ENCODE measurements around the gene MYL5. TPM values are rescaled to one million over a fixed set of nuclear protein-coding genes. Genes with fewer than 3 reads are reported as not detected.
A peak's percentile ranks its signal among the peaks of the same experiment; 100 is the strongest.

MYL5 gene
- polyA plus RNA-seq, 1 experiment: 24.4 TPM

DNA sequence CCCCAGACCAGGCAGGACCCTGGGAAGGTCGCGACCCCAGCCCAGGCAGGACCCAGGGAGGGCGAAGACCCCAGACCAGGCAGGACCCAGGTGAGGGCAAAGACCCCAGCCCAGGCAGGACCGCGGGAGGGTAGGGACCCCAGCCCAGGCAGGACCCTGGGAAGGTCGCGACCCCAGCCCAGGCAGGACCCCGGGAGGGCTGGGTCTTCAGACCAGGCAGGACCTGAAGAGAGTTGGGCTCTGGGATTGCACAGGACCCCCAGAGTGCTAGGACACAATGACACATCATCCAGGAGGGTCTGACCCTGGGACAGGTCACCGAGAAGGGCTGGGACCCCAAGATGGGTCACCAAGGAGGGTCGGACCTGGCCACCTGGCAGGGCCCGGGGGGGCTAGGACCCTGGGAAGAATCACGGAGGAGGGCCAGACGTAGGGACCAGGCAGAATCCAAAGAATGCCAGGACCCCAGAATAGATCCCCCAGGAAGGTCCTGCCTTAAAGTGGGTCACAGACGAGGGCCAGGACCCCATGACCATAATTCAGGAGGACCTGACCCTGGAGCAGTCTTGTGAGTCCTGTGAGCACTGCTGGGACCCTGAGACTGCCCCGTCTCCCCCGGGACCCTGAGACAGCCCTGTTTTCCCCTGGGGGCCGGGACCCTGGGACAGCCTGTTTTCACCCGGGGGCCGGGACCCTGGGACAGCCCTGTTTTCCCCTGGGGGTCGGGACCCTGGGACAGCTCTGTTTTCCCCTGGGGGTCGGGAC is 32.7 kb downstream of the MYL5 start:
- H3K36me3 ChIP-seq (ENCODE audit: control insufficient read depth, insufficient read depth, low read length): peaks cover 5% of the 10 kb centered on the region; the same call in 1 of the 2 replicates

DNA sequence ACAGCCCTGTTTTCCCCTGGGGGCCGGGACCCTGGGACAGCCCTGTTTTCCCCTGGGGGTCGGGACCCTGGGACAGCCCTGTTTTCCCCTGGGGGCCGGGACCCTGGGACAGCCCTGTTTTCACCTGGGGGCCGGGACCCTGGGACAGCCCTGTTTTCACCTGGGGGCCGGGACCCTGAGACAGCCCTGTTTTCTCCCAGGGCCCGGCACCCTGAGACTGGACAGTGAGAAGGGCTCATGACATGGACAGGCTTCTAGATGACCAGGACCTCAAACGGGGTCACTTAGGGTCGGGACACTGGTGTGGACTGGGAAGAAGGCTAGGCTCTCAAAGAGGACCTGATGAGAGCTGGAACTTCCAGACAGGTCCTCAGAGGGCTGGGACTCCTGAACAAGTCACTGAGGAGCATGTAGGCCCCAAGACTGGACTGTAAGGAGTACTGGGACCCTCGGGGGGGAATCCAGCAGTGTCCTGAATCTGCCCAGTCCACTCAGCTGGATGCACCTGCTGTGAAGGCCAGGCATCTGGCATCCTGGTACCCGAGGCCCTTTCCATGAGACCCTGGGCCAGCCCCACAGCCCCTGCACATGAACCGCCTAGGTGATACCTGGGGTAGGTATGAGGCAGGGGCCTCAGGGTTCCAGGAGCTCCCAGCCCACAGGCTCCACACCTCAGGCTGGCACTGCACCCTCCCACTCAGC is 33.7 kb downstream of the MYL5 start:
- TF ChIP-seq, protein P1, sequence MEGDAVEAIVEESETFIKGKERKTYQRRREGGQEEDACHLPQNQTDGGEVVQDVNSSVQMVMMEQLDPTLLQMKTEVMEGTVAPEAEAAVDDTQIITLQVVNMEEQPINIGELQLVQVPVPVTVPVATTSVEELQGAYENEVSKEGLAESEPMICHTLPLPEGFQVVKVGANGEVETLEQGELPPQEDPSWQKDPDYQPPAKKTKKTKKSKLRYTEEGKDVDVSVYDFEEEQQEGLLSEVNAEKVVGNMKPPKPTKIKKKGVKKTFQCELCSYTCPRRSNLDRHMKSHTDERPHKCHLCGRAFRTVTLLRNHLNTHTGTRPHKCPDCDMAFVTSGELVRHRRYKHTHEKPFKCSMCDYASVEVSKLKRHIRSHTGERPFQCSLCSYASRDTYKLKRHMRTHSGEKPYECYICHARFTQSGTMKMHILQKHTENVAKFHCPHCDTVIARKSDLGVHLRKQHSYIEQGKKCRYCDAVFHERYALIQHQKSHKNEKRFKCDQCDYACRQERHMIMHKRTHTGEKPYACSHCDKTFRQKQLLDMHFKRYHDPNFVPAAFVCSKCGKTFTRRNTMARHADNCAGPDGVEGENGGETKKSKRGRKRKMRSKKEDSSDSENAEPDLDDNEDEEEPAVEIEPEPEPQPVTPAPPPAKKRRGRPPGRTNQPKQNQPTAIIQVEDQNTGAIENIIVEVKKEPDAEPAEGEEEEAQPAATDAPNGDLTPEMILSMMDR (IDR thresholded peaks at IDR 0.05; ENCODE audit: insufficient read depth, low read depth, low read length): no peak
- Histone ChIP-seq H3K27me3 (ENCODE audit: control insufficient read depth, insufficient read depth, low read length) (peaks cover under 1% of the 10 kb centered on the region; the same call in 1 of the 2 replicates), H3K4me3 (ENCODE audit: low read depth, low read length) (no peak overlapping the region), H3K36me3 (ENCODE audit: control insufficient read depth, insufficient read depth, low read length) (peaks cover 5% of the 10 kb centered on the region; the same call in 1 of the 2 replicates)
- ChIA-PET POLR2A (no interaction called here), CTCF (no interaction called here)
- DNase-seq (ENCODE audit: low read depth): no peak

More for the DNA sequence above, 32.7 kb downstream of the MYL5 start:
- no peak for DNase-seq (ENCODE audit: low read depth)
- Histone ChIP-seq H3K27me3 (ENCODE audit: control insufficient read depth, insufficient read depth, low read length) (peaks cover 3% of the 10 kb centered on the region), H3K4me3 (ENCODE audit: low read depth, low read length) (peak overlapping the region; percentile 96)
- CTCF ChIA-PET: no interaction called here
- TF ChIP-seq, protein P1 (IDR thresholded peaks at IDR 0.05; ENCODE audit: insufficient read depth, low read depth, low read length): no peak
- POLR2A ChIA-PET: no interaction called here

DNA sequence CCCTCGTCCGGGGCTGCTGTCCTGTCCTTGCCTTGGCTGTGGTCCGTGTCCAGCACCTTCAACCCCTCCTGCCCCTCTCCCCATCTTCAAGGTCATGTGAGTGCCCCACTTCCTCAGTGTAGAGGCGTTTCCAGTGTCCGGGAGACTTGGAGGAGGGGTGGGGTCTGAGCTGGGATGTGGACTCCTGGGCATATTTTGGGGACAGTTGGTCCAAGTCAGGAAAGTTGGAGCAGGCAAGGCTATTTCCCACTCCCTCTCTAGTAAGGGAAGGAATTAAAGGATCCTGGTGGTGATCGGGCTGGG is 34.2 kb downstream of the MYL5 start:
- Histone ChIP-seq H3K36me3 (ENCODE audit: control insufficient read depth, insufficient read depth, low read length) (peaks cover 5% of the 10 kb centered on the region; the same call in 1 of the 2 replicates), H3K4me3 (ENCODE audit: low read depth, low read length) (no peak overlapping the region), H3K27me3 (ENCODE audit: control insufficient read depth, insufficient read depth, low read length) (no peaks in the 10 kb centered on the region)
- DNase-seq (ENCODE audit: low read depth): no peak
- ChIA-PET CTCF (interaction anchor here (1.7 kb wide), 1 partner anchor 33 kb away, joined by 4 read pairs; no protein-coding TSS in a partner anchor), POLR2A (no interaction called here)
- TF ChIP-seq, protein P1 (IDR thresholded peaks at IDR 0.05; ENCODE audit: insufficient read depth, low read depth, low read length): no peak

DNA sequence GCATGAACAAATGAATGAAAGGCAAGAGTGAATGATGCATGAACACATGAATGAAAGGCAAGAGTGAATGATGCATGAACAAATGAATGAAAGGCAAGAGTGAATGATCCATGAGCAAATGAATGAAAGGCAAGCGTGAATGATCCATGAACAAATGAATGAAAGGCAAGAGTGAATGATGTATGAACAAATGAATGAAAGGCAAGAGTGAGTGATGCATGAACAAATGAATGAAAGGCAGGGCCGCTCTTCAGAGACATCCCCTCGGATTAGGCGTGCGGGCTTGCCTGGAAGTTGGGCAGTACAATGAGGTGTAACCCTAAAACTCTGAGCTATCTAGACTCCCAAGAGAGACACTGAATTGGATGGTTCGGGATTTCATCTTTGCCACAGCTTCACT is 35.0 kb downstream of the MYL5 start:
- CTCF ChIA-PET: interaction anchor here (1.7 kb wide), 1 partner anchor 33 kb away, joined by 4 read pairs; no protein-coding TSS in a partner anchor
- POLR2A ChIA-PET: no interaction called here
- no peak for DNase-seq (ENCODE audit: low read depth)
- Histone ChIP-seq H3K36me3 (ENCODE audit: control insufficient read depth, insufficient read depth, low read length) (peaks cover 6% of the 10 kb centered on the region; the same call in 1 of the 2 replicates), H3K4me3 (ENCODE audit: low read depth, low read length) (no peak overlapping the region), H3K27me3 (ENCODE audit: control insufficient read depth, insufficient read depth, low read length) (no peaks in the 10 kb centered on the region)
- TF ChIP-seq, protein P1 (IDR thresholded peaks at IDR 0.05; ENCODE audit: insufficient read depth, low read depth, low read length): no peak

DNA sequence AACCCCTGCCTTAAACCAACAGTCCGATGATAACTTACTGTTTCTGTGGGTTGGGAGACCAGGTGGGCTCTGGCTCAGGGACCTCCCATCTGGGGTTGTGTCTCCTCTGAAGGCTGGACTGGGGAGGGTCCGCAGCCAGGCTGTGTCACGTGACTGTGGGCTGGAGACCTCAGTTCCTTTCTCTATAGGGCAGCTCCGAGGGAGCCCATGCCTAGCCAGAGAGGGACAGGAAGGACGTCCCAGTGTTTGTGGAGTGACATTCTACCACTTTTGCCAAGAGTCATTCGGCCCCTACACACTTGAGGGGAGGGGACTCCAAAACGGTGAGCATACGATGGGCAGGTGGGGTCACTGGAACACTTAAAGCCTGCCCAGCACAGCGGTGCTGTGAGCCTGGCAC is 35.8 kb downstream of the MYL5 start:
- Histone ChIP-seq H3K4me3 (ENCODE audit: low read depth, low read length) (no peak overlapping the region), H3K27me3 (ENCODE audit: control insufficient read depth, insufficient read depth, low read length) (no peaks in the 10 kb centered on the region), H3K36me3 (ENCODE audit: control insufficient read depth, insufficient read depth, low read length) (peaks cover 8% of the 10 kb centered on the region; the same call in 1 of the 2 replicates)
- POLR2A ChIA-PET: no interaction called here
- no peak for DNase-seq (ENCODE audit: low read depth)
- TF ChIP-seq, protein P1 (IDR thresholded peaks at IDR 0.05; ENCODE audit: insufficient read depth, low read depth, low read length): no peak
- CTCF ChIA-PET: interaction anchor here (1.7 kb wide), 1 partner anchor 32 kb away, joined by 4 read pairs; no protein-coding TSS in a partner anchor

Data from BJ (cell line).